NT2/D1 (cell line): Measurements from ENCODE around the gene ULK1.

ENCODE experiments used
- SUZ12 ChIP-seq: IDR thresholded peaks from 2 replicates; pipeline ENCODE4 v1.6.1; 2011; ENCODE audit not compliant: insufficient read length, insufficient read depth; ENCODE audit errors: extremely low read depth
- YY1 ChIP-seq: IDR thresholded peaks from 2 replicates; pipeline ENCODE4 v1.6.1; 2011; ENCODE audit not compliant: insufficient read length, insufficient read depth

DNA sequence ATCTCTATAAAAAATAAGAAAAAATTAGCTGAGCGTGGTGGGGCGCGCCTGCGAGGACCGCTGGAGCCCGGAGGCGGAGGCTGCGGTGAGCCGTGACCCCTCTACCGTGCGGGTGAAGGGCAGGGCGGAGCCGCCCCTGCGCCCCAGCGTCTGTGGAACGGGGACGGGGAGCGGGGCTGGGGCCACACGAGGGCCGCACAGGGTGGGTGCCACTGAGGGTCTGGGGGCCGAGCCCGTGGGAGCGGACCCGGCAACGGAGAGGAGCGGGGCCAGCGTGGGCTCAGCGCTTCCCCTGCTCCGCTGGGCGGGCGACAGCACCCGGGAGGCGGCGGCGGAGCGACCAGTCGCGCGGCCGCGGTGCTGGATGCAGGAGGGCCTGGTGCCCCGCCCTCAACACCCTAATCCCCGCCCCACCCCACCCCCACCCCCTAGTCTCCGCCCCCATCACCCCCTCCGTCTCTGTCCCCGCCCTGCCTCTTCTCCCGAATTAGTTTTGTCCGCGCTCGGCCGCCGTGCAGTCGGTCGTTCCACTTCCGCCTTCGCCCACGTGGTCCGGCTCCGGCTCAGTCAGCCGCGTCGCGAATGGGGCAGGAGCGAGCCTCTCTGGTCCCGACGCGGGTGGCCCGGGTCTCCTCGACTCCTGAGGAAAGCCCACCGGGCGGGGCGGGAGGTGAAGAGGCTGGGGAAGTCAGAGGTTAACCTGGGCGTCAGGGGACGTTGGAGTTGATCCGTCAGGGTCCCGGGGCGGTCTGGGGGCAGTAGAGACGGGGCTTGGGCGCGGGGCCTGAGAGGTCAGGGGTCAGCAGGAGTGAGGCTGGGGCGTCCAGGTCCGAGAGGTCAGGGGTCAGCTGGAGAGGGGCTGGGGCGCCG, 34.5 kb downstream of the ULK1 start, which contains the start of gene PUS1:
- no peak for TF ChIP-seq YY1
- TF ChIP-seq SUZ12: no peak
